Mesodermal cell (in vitro differentiated cells): Measurements from ENCODE around the gene FAM193B.

ENCODE experiments used
- H3K27ac ChIP-seq: 2 replicates; pipeline ENCODE4 v1.7.0; 2013; ENCODE audit warnings: mild to moderate bottlenecking, low read depth, low read length, moderate library complexity; ENCODE audit not compliant: severe bottlenecking
- H3K36me3 ChIP-seq: 2 replicates; pipeline ENCODE4 v1.7.1; 2013; ENCODE audit warnings: mild to moderate bottlenecking, low read length, moderate library complexity; ENCODE audit not compliant: control insufficient read depth, insufficient read depth
- H3K4me1 ChIP-seq: one replicate; pipeline ENCODE4 v1.7.1; 2013; ENCODE audit warnings: mild to moderate bottlenecking, low read length; ENCODE audit not compliant: insufficient read depth, control insufficient read depth, poor library complexity, severe bottlenecking
- H3K4me3 ChIP-seq: 2 replicates; pipeline ENCODE4 v1.7.0; 2013; ENCODE audit warnings: low read length, control low read depth, mild to moderate bottlenecking; ENCODE audit not compliant: insufficient read depth, poor library complexity, severe bottlenecking; ENCODE audit errors: extremely low read depth
- H3K9me3 ChIP-seq: 2 replicates; pipeline ENCODE4 v1.7.1; 2013; ENCODE audit warnings: mild to moderate bottlenecking, low read length, moderate library complexity; ENCODE audit not compliant: control insufficient read depth
- WGBS, 2 experiments: methylation state at CpG; one replicate each; pipeline ENCODE4 v1.1.5; 2013; ENCODE audit warnings: missing lambda C conversion rate in 2 of 2; ENCODE audit not compliant: insufficient coverage in 2 of 2; 5-methylcytosine and 5-hydroxymethylcytosine counted together

FAM193B gene

DNA sequence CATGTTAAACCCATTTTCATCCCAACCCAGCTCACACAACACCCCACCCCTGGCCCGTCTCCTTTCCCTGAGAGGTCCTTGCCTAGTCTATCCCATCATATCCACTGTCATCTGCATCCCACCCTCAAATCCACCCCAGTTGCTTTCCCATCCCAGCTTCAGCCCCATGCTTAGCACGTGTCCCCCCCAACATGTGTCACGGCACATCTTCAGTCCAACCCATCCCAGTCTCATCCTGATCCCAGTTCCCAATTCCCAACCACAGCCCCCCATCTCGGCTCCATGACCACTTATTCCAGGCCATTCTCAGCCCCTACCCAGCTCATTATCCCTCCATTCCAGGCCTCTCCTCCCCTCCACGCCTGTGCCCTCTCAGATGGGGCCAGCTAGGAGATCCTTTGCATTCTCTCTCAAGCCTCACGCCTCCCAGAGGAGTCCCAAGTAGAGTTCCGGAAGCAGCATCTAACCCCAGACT is 80.3 kb downstream of the FAM193B start:
- Histone ChIP-seq H3K9me3 (no peaks in the 10 kb centered on the region), H3K4me1 (peaks cover 49% of the 10 kb centered on the region), H3K36me3 (peaks cover 36% of the 10 kb centered on the region), H3K4me3 (no peak overlapping the region), H3K27ac (no peak overlapping the region)
- WGBS, 2 experiments, result 52% methylated on average over 6 to 7 of the region's 7 CpGs

DNA sequence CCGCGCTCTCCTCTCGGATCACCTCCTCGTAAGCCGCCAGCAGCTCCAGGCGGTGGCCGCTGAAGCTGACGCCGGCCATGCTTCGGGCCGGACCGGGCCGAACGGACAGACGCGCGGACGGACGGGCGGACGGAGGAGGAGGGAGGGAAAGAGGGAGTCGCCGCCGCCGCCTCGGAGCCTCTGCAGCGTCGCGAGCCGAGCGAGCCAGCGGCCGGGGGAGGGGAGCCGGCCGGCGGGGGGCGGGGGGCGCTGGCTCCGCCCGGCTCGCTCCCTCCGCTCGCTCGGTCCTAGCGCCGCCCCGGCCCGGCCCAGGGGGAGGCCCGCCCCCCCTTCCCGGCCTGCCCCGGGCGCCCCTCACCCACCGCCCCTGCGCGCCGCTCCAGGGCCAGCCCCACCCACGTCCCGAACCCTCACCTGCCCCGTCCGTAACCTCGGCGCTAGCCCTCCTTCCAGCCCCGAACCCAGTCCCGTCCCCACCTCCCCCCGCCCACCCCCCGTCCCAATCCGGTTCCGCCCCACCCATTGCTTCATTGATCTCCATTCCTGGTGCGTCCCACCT is 80.8 kb downstream of the FAM193B start, which contains the start of gene DBN1:
DBN1 (minus strand) TSS at position 192 of the 559 bp plus-strand sequence; CDS start at position 79, 113 bp downstream.
- Histone ChIP-seq H3K4me1 (peaks cover 54% of the 10 kb centered on the region), H3K9me3 (no peaks in the 10 kb centered on the region), H3K4me3 (peak within 1 kb of the TSS; percentile 81), H3K27ac (peak within 1 kb of the TSS; percentile 83), H3K36me3 (peaks cover 37% of the 10 kb centered on the region)
- WGBS, 2 experiments, result 0 to 1% methylated on average over 16 to 20 of the region's 69 CpGs

DNA sequence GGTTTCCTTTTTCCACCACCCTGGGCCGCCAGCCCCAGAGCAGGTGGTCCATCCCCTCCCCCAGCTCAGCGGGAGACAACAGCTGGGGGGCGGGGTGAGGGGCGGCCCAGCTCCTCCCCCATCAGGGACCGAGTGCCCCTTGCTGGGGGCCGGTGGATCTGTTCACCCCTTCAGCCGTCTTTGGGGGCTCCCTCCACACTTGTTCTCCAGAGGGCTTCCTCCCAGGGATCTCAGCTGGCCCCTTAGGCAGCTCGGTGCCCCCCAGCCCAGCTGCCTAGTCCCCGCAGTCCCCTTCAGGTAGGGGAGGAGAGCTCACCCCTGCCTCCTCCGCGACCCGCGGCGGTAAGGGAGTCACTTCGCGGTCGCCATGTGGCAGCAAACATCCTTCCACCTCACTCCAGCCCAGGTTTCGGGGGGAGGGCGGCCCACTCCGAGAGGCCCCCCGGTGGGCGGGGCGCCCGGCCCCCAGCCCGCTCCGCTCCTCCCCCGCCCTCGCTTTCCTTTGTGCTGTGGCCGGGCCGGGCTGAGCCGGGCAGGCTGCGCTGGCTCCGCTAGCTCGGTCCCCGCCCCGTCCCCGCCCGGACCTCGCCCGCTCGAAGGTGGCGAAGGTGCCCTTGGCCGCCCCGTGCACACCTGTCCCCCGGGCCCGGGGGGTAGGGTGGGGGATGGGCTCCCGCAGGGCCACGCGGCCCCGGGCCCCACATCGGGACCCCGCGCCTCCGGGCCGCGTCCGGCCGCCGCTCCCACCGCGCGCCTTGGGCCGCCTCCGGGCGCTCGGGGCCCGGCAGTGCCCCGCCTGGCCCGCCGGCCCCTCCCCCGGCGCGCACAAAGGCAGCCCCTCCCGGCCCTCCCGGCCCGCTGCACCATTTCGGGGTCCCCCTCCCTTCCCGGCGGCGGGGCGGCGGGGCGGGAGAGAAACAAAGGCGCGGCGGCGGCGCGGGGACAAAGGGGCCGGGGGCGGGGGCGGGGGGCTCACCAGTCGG is 81.6 kb downstream of the FAM193B start:
- Histone ChIP-seq H3K4me1 (peaks cover 57% of the 10 kb centered on the region), H3K27ac (peak overlapping the region; percentile 83), H3K4me3 (peak overlapping the region; percentile 81), H3K36me3 (peaks cover 44% of the 10 kb centered on the region), H3K9me3 (no peaks in the 10 kb centered on the region)
- 0% methylated on average over 35 to 52 of the region's 93 CpGs for WGBS, 2 experiments

DNA sequence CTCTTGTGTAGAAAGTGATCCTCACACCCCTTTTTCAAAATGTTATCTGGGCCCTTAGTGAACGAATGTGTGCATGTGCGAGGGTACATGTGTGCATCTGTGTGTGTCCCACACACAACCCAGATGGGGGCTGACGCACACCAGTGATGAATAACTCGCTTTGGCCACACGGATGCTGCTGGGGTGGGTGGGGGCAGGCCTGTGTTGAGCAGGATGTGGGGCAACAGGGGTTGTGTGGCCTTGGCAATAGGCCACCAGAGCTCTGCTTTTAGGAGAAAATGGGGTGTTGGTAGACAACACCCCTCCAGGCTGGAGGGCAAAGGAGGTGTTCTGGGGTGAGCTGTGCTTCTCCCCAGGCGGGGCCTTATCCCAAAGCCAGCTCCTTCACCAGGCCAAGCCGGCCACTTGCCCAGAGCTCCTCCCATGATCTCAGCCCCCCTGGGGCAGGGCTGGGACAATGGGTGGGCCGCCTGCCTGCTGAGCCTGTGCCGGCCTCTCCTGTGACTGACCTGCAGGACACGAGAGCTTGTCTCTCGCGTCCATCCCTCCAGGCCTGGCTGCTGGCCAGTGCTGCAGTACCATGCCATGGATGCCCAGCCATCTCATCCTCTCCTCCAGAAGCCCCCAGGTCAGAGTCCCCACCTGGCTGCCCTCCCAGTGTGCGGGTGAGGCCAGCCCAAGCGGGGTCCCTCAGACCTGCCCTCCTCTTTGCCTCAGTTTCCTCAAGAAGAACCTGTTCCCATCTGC is 82.6 kb downstream of the FAM193B start:
- 69 to 72% methylated on average over 7 to 9 of the region's 14 CpGs for whole genome bisulfite sequencing, 2 experiments
- Histone ChIP-seq H3K27ac (peak overlapping the region; percentile 36), H3K4me1 (peaks cover 57% of the 10 kb centered on the region)

GRCh38 chr5:177470759-177471536 is 83.4 kb downstream of the FAM193B start:
- Histone ChIP-seq H3K4me1 (peaks cover 57% of the 10 kb centered on the region), H3K9me3 (no peaks in the 10 kb centered on the region), H3K36me3 (peaks cover 62% of the 10 kb centered on the region), H3K27ac (no peak overlapping the region), H3K4me3 (peak overlapping the region; percentile 81)
- WGBS, 2 experiments, result 86 to 93% methylated on average over 6 to 9 of the region's 10 CpGs

More for the DNA sequence above, 82.6 kb downstream of the FAM193B start:
- Histone ChIP-seq H3K4me3 (peak overlapping the region; percentile 81), H3K36me3 (peaks cover 54% of the 10 kb centered on the region), H3K9me3 (no peaks in the 10 kb centered on the region)
